ENCODE results near the gene RBMS3.

- TF ChIP-seq POLR2AphosphoS5 (IDR thresholded peaks at IDR 0.05; ENCODE audit: low read depth) (no peak), CTCF (conservative IDR thresholded peaks at IDR 0.05; ENCODE audit: low read depth in 2 of 2) (no peak), EZH2 (IDR thresholded peaks at IDR 0.05; ENCODE audit: low read depth, unreplicated experiment) (no peak), REST (IDR thresholded peaks at IDR 0.05; ENCODE audit: unreplicated experiment) (no peak), CREB1 (CRISPR knock-in tag; IDR thresholded peaks at IDR 0.05; ENCODE audit: low read depth) (no peak), NANOG (IDR thresholded peaks at IDR 0.05; ENCODE audit: borderline replicate concordance) (no peak)
These were observed 409.9 kb downstream of the RBMS3 start for GRCh38 chr3:29690686-29691353.
